ELR (cell line): ENCODE results near the gene HOXA3.
A peak's percentile ranks its signal among the peaks of the same experiment; 100 is the strongest.

Source experiments
- DNase-seq: peaks from one replicate; pipeline ENCODE4 v3.0.0-alpha.2; 2015; ENCODE audit warnings: low read depth

HOXA3 gene

GRCh38 chr7:27154901-27155815, 2.8 kb upstream of the HOXA3 start:
- no peak for DNase-seq

GRCh38 chr7:27154369-27154768, 2.0 kb upstream of the HOXA3 start:
- no peak for DNase-seq

DNA sequence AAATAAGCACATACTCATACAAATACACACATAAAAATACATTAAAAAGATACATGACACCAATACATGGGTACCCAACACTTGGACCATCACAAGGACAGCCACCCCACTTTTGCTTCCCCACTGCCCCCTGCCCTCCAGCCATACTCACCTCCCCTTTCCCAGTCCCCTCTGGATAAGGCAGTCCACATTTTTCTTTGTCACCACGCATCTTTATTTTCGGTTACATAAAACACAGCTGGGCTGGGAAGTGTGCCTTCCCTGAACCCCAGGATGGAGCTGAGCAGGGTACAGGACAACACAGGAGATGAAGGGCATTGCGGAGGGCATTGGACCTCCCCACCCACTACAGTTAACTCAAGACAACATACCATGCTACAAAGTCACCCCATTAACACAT, 1.1 kb upstream of the HOXA3 start:
- DNase-seq = no peak

DNA sequence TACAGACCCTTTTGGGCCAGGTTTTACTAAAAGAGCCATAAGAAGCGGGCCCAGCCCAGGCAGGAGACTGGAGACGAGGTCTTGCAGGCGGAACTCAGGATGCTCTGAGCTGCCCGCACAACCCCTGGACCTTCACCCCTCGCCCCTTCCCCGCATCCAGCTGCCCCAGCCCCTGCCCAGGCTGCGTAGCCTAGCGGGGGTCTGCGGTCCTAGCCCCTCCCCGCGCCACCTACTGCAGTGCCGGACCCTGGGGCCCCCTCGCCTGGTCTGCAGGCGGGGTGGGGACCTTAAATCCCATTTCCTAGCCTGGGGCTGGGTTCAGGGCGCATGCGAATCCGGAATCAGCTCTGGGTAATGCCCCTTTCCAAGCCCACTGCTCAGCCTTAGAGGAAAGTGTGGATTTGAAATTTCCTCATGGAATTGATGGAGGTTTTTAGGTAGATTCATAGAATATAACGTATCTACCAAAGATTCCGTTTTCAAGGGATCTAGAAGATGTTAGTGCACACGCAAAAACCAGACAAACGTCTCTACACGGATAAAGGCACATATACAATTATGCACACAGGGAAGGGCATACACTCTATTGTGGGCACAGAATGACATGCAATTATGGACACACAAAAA, 546 bp upstream of the HOXA3 start:
- no peak for DNase-seq

GRCh38 chr7:27151341-27151930, 947 bp downstream of the HOXA3 start:
- peak; percentile 42 for DNase-seq

- DNase-seq = peak; percentile 88
Observed at GRCh38 chr7:27150568-27151340, 1.6 kb downstream of the HOXA3 start.

DNA sequence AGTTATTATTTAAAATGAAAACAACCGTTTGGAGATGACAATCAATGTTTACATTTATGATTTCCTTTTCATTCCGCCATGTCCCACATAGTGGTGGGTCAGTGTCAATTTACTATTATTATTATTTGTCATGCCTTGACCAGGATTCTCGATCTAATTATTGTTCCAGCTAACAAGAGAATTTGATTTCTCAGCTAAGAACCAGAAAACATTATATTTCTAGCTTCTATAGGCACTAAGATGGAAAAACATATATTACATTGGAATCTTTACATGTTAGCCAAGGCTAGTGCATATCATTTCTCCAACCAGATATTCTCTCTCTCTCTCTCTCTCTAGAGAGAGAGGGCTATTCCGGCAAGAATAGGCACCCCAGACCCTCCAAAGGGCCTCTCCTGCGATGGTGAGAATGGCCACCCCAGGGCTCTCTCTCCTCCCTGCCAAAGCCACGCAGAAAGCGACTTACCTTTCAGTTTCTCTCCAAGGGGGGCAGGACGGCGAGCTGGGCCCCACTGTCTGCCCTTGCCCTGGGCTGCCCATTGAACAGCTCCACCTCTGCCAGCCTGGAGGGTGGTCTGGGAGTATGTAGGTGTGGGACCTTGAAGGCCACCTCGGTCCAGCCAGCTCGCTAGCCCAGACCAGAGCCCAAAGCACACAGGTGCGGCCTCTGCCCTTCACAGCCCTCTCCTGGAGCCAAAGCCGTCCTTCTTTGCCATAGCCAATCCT, 2.4 kb downstream of the HOXA3 start:
- no peak for DNase-seq

DNA sequence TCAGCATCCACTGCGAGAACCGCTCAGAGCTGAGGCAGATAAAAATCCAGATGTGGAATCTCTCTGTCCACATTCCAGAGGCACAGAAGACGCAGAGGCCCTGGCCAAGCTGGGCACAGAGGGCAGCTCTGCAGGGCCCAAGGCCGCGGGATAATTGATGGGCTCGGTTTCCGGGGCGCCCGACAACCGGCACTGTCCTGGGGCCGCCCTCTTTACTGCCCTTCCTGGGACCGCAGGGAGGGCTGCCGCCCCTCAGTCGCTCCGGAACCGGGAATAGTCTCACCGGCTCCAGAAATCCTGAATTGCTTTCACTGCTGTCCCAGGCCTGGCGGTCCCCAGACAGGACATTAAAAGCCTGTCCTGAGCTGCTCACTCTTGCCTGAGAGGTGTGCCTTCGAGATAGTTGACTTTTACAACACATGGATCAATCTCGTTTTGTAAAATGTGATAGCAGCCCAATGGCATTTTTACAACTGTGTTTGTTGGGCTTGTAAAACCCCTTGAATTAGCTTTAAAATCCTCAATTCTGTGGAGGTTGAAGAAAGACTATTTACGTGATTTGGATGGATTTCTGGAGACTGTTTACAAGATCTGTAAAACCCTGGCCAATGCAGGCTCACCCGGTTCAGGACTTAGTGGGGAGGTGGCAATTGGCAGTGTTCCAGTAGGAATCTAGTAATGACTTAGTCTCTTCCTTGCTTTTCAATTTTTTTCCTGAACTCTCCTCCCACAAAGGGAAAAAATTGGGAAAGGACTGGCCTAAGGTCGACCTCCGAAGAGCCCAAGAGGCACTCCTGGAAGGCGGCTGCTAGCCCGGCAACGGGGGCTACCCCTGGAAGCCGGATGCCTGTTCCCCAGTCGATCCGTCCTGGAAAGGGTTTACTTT, 3.4 kb downstream of the HOXA3 start:
- no peak for DNase-seq

DNA sequence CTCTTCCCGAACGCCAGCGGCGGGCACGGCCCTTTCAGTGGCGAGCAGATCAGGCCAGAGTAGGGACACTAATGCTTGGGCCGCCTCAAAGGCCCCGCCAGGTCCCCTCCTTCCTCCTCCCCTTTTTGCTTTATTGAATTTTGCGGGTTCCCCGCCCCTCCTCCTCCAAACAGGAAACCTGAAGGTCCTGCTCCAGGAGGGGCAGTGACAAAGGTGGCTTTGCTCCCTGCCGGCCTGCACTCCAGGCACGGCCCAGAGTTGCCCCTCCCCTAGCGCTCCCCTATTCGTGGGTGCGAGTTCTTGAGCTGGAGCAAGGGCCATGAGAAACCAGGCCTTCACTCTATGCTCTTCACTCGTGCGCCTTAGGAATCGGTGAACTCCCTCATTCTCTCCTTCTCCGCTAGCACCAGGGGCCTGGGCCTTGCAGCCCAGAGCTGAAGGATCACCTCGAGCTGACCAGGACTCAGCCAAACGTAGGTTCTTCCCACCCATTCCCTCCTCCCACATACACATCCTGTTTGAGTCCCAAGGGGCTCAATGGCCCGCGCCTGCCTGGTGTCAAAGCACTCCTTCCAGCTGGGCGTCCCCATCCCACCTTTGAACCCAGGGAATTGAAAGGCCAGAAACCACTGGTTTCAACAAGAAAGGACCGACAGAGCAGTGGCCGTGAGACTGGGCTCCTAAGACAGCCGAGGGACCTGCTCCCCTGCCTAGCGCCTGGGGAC, 4.2 kb downstream of the HOXA3 start:
- no peak for DNase-seq

DNA sequence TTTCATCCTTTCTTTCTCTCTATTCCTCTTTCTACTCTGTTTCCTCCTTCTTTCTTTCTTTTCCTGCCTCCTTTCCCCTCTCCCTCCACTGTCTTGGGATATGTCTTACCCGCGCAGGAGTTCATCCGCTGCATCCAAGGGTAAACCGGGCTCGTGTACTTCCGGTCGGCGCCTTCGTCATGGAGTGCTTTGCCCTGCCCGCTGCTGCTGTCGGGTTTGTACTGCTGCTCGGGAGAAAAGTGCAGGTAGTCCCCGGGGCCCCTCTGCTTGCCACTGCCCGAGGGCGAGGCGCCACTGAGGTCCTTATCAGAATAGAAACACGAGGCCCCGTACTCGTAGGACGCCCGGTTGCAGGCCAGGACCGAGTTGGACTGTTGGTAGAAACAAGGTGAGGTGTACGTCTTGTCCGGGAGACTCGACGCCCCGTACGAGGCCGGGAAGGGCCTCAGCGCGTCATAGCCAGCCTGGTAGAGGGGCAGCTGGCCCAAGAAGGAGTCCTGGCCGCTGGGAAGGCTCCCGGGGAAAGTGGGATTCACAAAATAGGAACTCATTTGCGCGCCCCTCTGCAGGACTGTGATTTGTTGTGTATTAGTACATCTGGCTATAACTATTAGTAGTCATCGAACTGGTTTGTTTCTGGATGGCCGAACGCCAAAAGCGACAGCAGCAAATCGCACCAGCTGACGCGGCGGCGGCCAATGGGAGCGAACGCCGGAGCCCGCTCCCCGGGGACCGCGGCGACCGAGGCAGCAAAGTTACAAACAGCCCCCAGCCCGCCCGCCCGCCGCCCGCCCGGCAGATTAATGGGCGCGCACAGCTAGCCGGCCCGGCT, 5.0 kb downstream of the HOXA3 start, which contains the start of gene HOXA6:
HOXA6 (minus strand) TSS at position 576 of the 832 bp plus-strand sequence; CDS start at position 551, 25 bp downstream.
- no peak for DNase-seq

DNA sequence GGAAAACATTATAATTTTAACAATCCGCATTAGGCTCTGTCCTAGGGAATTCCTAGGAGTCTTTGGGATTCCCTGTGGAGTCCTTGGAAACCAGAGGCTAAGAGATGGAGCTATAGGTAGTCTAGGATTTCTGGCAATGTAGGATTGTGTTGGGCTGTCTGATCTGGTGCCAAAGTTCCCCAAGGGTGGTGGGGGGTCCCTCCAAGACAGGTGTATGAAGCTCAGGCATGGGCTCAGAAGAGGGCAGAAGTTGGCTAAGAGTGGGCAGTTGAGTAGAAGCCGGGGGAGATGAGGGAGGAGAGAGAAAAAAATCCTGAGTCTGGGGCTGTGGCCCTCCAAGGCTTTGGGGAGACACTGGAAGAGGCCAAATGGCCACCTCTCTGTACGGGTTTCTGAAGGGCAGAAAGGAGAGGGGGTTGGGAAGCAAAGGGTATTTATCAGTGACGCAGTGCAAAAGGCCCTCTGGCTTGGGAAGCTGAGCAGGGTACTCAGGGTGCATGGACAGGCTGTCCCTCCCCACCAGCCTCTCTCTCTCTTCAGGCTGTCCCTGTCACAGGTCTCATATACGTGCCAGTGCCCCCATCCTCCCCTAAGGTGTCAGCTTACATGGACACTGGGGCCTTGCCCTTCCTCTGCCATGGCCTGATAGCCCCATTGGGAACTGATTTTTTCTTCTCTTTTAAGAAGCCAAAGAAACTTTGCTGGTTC, 5.7 kb downstream of the HOXA3 start:
- no peak for DNase-seq

GRCh38 chr7:27145914-27146412, 6.4 kb downstream of the HOXA3 start:
- no peak for DNase-seq

GRCh38 chr7:27145165-27145913, 7.0 kb downstream of the HOXA3 start:
- no peak for DNase-seq

GRCh38 chr7:27144781-27145164, 7.6 kb downstream of the HOXA3 start:
- no peak for DNase-seq

DNA sequence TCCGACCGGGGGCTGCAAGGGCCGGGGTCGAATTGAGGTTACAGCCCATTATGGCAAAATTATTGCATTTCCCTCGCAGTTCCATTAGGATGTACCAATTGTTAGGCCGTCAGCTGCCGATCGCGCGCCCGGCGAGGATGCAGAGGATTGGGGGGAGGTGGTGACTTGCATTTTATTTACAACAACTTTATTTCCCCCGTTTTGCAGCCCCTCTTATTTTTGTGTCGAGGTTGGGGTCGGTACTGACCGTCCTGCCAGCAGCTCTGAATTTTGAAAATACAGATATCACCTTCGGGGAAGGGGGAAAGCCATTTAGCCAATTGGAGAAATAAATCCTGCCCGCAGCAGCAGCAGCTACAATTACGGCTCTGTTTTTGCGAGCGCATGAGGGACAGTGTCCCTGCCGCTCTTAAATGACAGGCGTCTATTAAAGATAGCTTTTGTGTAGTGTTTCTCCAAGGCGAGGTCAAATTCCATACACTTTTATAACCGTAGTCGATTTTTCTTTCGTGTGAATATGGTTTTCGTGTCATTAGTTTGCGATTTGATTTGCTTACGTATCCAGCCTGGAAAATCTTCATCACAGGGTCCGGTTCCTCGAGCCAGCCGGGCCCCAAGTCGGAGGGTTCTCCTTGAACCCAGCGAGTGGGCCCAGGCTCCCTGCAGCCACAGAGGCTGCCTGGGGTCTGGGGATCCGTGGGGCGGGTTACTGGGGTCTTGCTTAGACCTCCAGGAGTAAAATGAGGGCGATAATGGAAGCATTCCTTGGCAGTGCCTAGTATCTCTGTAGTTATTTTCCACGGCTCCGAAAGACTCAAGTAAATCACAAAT, 8.2 kb downstream of the HOXA3 start:
- DNase-seq = no peak
